Colon (tissue), 2 donors: ENCODE results near the gene OLIG3.

ENCODE experiments used
- FAIRE-seq: peaks from 2 replicates; lab custom pipeline; 2012; peaks lifted over from hg19 to GRCh38; lab: Jason Lieb, UNC
- donor health status: control.
- donor health status: control.

The OLIG3 gene

DNA sequence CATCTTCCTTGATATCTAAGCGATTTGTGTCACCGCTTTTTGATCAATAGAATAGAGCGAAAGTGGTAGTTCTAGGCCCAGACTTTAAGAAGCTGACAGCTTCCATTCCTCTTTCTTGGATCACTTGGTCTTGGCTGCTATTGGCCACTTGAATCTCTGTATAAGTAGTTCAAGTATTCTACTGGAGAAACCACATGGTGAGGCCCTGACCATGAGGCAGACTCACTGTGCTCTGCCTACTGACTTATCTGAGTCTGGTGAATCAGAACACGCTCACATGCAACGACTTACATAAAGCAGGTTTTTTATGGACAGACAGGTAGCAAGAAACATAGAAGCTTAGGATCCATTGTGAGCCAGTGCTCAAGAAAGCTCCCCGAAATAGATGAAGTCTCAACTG, 27.0 kb downstream of the OLIG3 start:
- FAIRE-seq: no peak

- no peak for FAIRE-seq
These were observed 28.7 kb downstream of the OLIG3 start for GRCh38 chr6:137465378-137466009.

DNA sequence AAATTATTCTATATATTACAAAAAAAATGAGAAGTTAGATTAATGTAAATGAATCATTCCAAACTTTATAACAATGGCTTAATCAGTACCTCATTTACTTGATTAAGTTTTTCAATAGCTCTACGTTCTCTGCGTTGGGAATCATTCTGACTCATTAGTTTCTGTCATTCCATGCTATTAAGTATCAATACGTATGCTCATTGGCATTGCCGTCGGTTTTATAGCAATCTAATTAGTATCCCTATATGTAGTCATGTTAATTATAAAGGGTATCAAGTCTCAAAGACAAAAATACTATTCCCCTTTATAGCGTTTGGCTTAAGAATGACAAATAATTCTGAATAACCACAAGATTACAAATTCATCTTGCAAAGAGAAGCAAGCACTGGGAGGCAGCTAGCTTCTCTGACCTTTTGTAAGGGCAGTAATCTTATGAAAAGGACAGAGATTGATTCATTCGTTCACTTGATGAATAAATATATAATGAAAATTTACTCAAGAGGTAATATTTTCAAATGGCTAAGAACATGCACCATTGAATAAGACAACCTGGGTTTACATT, 41.8 kb downstream of the OLIG3 start:
- no peak for FAIRE-seq

GRCh38 chr6:137443901-137444300, 50.3 kb downstream of the OLIG3 start:
- no peak for FAIRE-seq
